T47D (cell line): ENCODE data around the gene ACO2.

Experiments
- DNase-seq, 2 experiments: peaks; one replicate each; pipeline versions ENCODE4 v3.0.0 to v3.0.0-alpha.2; 2011 to 2012; ENCODE audit warnings: low read depth in 1 of 2, low spot score in 1 of 2
- JUND ChIP-seq: IDR thresholded peaks from 2 replicates; pipeline ENCODE4 v1.6.1; 2012; ENCODE audit warnings: low read depth
- in situ Hi-C: cut with HindIII; loops from 2 replicates; pipeline ENCODE4 v1.10.0; 2016; ENCODE audit warnings: low sequenced_read_pairs, low pct_unique_long_range_greater_than_20kb

ACO2 gene

GRCh38 chr22:41487037-41487935, 18.4 kb downstream of the ACO2 start:
- no peak for TF ChIP-seq JUND
- DNase-seq: no peak
- in situ Hi-C loops: no loop called here

GRCh38 chr22:41488076-41488475, 19.2 kb downstream of the ACO2 start:
- DNase-seq: no peak
- in situ Hi-C loops: no loop called here
- no peak for TF ChIP-seq JUND

- no peak for DNase-seq
- no peak for TF ChIP-seq JUND
- in situ Hi-C loops: no loop called here
Observed at GRCh38 chr22:41488596-41489385, 19.9 kb downstream of the ACO2 start.

GRCh38 chr22:41491374-41492100, 22.6 kb downstream of the ACO2 start:
- TF ChIP-seq JUND: no peak
- in situ Hi-C loops: no loop called here
- no peak for DNase-seq

- no peak for DNase-seq
- TF ChIP-seq JUND: no peak
- in situ Hi-C loops: no loop called here
Observed at GRCh38 chr22:41498303-41498835, 29.5 kb downstream of the ACO2 start.

GRCh38 chr22:41499624-41500280, 30.8 kb downstream of the ACO2 start:
- TF ChIP-seq JUND: no peak
- in situ Hi-C loops: no loop called here
- DNase-seq: no peak

- no peak for DNase-seq
- no peak for TF ChIP-seq JUND
- in situ Hi-C loops: no loop called here
Observed at GRCh38 chr22:41500303-41500702, 31.4 kb downstream of the ACO2 start.

GRCh38 chr22:41501209-41501608, 32.3 kb downstream of the ACO2 start:
- no peak for TF ChIP-seq JUND
- DNase-seq: peak in 1 of 2 experiments; percentile 66
- in situ Hi-C loops: no loop called here

GRCh38 chr22:41504397-41504796, 35.5 kb downstream of the ACO2 start:
- TF ChIP-seq JUND: no peak
- in situ Hi-C loops: no loop called here
- DNase-seq: no peak

- in situ Hi-C loops: no loop called here
- DNase-seq: no peak
- no peak for TF ChIP-seq JUND
Observed at GRCh38 chr22:41504816-41505215, 35.9 kb downstream of the ACO2 start.

GRCh38 chr22:41505511-41506220, 36.7 kb downstream of the ACO2 start:
- no peak for TF ChIP-seq JUND
- in situ Hi-C loops: no loop called here

More at GRCh38 chr22:41505511-41506220, 36.7 kb downstream of the ACO2 start:
- no peak for DNase-seq
